K562 (cell line): Measurements from ENCODE around the gene MAST1. TPM values are rescaled to one million over a fixed set of nuclear protein-coding genes. Genes with fewer than 3 reads are reported as not detected.
A peak's percentile ranks its signal among the peaks of the same experiment; 100 is the strongest.

ENCODE experiments used
- ATAC-seq: fragments of 200-7000 bp; cut with Tn5 transposase; 3 replicates; pipeline ENCODE4 v1.9.1; 2020; ENCODE audit warnings: moderate library complexity
- BruUV-seq: library from RNA; stranded (reverse); fragments of 400-500 nt; replicated peaks from 2 replicates; lab custom pipeline; 2021; lab: Mats Ljungman, UMichigan
- CTCF ChIA-PET: fragments of 300-600 bp; formaldehyde crosslinking; extraction: SDS; loops from one replicate; lab custom pipeline; 2021; ENCODE audit warnings: low intra/inter-chr PET ratio; lab: Yijun Ruan, JAX
- POLR2A ChIA-PET: fragments of 300-600, 350-650 bp; sonication (Branson Sonifier 250); formaldehyde crosslinking; extraction: SDS; loops from one replicate; lab custom pipeline; 2021; ENCODE audit warnings: antibody characterized with exemption, inconsistent platforms; lab: Yijun Ruan, JAX
- DNase-seq, 4 experiments: peaks; one replicate each; pipeline versions ENCODE4 v3.0.0 to v3.0.0-alpha.2; 2011 to 2018; ENCODE audit warnings: low spot score in 3 of 4, mixed read lengths in 3 of 4; ENCODE audit errors: extremely low read depth in 1 of 4
- FAIRE-seq: peaks from 2 replicates; lab custom pipeline; 2011; peaks lifted over from hg19 to GRCh38; lab: Jason Lieb, UNC
- H2AFZ ChIP-seq: 2 replicates; pipeline ENCODE4 v1.6.0; 2011; ENCODE audit warnings: low read depth, low read length, control low read depth, inconsistent platforms
- H3K27ac ChIP-seq: fragments of 200-600 bp; 3 replicates; pipeline ENCODE4 v1.8.0; 2011; ENCODE audit warnings: low read depth, mild to moderate bottlenecking, control low read depth, inconsistent platforms, low read length, moderate library complexity, mixed read lengths; ENCODE audit errors: extremely low read depth
- H3K27me3 ChIP-seq, 2 experiments: fragments of 300-600 bp in 1 of 2; 2 replicates in 1 of 2; 3 replicates in 1 of 2; pipeline versions ENCODE4 v1.6.0 to v1.8.0; 2011; ENCODE audit warnings: inconsistent platforms in 2 of 2, low read length in 2 of 2, mild to moderate bottlenecking in 1 of 2, mixed read lengths in 1 of 2, moderate library complexity in 1 of 2; ENCODE audit not compliant: control insufficient read depth in 2 of 2, insufficient read depth in 2 of 2
- H3K36me3 ChIP-seq: fragments of 300-600 bp; 3 replicates; pipeline ENCODE4 v1.8.0; 2011; ENCODE audit warnings: mild to moderate bottlenecking, low read length, inconsistent platforms; ENCODE audit not compliant: control insufficient read depth, insufficient read depth
- H3K4me1 ChIP-seq, 2 experiments: fragments of 200-600 bp in 1 of 2; replicated peaks in 1 of 2; 2 replicates in 1 of 2; 3 replicates in 1 of 2; pipeline versions ENCODE4 v1.5.1 to v1.8.0; 2011; ENCODE audit warnings: inconsistent platforms in 2 of 2, low read length in 2 of 2, mild to moderate bottlenecking in 1 of 2, mixed read lengths in 1 of 2, moderate library complexity in 1 of 2; ENCODE audit not compliant: control insufficient read depth in 2 of 2, insufficient read depth in 2 of 2
- H3K4me2 ChIP-seq: 2 replicates; pipeline ENCODE4 v1.6.1; 2011; ENCODE audit warnings: low read length, control low read depth, inconsistent platforms, mixed read lengths; ENCODE audit not compliant: insufficient read depth
- H3K4me3 ChIP-seq: fragments of 200-600 bp; sonication (generic), shearing (Covaris generic); 2 replicates; pipeline ENCODE4 v1.5.1; 2016; ENCODE audit warnings: control low read depth, inconsistent platforms
- H3K79me2 ChIP-seq: fragments of 200-600 bp; 3 replicates; pipeline ENCODE4 v1.8.0; 2011; ENCODE audit warnings: low read length, inconsistent platforms; ENCODE audit not compliant: control insufficient read depth, insufficient read depth
- H3K9ac ChIP-seq, 2 experiments: 2 replicates each; pipeline versions ENCODE4 v1.6.0 to v1.6.1; 2011; ENCODE audit warnings: low read depth in 2 of 2, low read length in 2 of 2, control low read depth in 1 of 2, inconsistent platforms in 1 of 2, mild to moderate bottlenecking in 1 of 2, mixed read lengths in 1 of 2; ENCODE audit not compliant: insufficient read depth in 1 of 2
- H3K9me1 ChIP-seq: one replicate; pipeline ENCODE4 v1.6.0; 2011; ENCODE audit warnings: inconsistent platforms, mild to moderate bottlenecking, low read length, moderate library complexity; ENCODE audit not compliant: control insufficient read depth, insufficient read depth
- H3K9me3 ChIP-seq: replicated peaks from 2 replicates; pipeline ENCODE4 v1.5.1; 2011; ENCODE audit warnings: low read depth, low read length, inconsistent platforms; ENCODE audit not compliant: control insufficient read depth, insufficient read depth
- H4K20me1 ChIP-seq: replicated peaks from 2 replicates; pipeline ENCODE4 v1.6.1; 2011; ENCODE audit warnings: low read length, inconsistent platforms, mixed read lengths; ENCODE audit not compliant: control insufficient read depth, insufficient read depth
- AFF1 ChIP-seq, 2 experiments: fragments of 450-650 bp; IDR thresholded peaks; 2 replicates each; pipeline ENCODE4 v1.6.1; 2018; ENCODE audit warnings: mild to moderate bottlenecking in 2 of 2, low read depth in 1 of 2; ENCODE audit not compliant: partially characterized antibody in 2 of 2
- ARID4B ChIP-seq: sonication (generic); formaldehyde crosslinking; IDR thresholded peaks from 2 replicates; pipeline ENCODE4 v1.8.0; 2022; ENCODE audit warnings: mild to moderate bottlenecking, missing genetic modification reagents
- HDAC8 ChIP-seq: fragments of 450-650 bp; IDR thresholded peaks from 2 replicates; pipeline ENCODE4 v1.6.1; 2016; ENCODE audit warnings: mild to moderate bottlenecking, missing genetic modification characterization, moderate library complexity, missing compliant biosample characterization
- MXI1 ChIP-seq: IDR thresholded peaks from 2 replicates; pipeline ENCODE4 v1.6.1; 2011; ENCODE audit warnings: low read depth, mild to moderate bottlenecking, improper control_type of control experiment, low read length
- PPARD ChIP-seq: fragments of 250-450 bp; sonication (Bioruptor Pico); IDR thresholded peaks from 2 replicates; pipeline ENCODE4 v1.8.0; 2022; ENCODE audit warnings: inconsistent platforms, mild to moderate bottlenecking, moderate library complexity
- RBM17 ChIP-seq: fragments of 200-400 bp; formaldehyde crosslinking; IDR thresholded peaks from 2 replicates; pipeline ENCODE4 v1.6.1; 2017; ENCODE audit warnings: low read depth, mild to moderate bottlenecking, low read length, borderline replicate concordance
- SMARCB1 ChIP-seq: IDR thresholded peaks from 2 replicates; pipeline ENCODE4 v1.6.1; 2011; ENCODE audit warnings: improper control_type of control experiment, low read depth; ENCODE audit not compliant: insufficient read length
- THRAP3 ChIP-seq: fragments of 450-650 bp; IDR thresholded peaks from 2 replicates; pipeline ENCODE4 v1.6.1; 2016; ENCODE audit warnings: mild to moderate bottlenecking, inconsistent platforms, borderline replicate concordance
- ZNF121 ChIP-seq: sonication (generic); formaldehyde crosslinking; conservative IDR thresholded peaks from 2 replicates; pipeline ENCODE4 v1.8.0; 2022; ENCODE audit warnings: missing genetic modification reagents
- ZNF175 ChIP-seq: fragments of 200-800 bp; sonication (Bioruptor generic); IDR thresholded peaks from 2 replicates; pipeline ENCODE4 v1.6.1; 2016; ENCODE audit warnings: low read depth, mild to moderate bottlenecking, missing genetic modification characterization, missing compliant biosample characterization
- ZNF217 ChIP-seq: sonication (generic); formaldehyde crosslinking; IDR thresholded peaks from 2 replicates; pipeline ENCODE4 v1.8.0; 2022; ENCODE audit warnings: mild to moderate bottlenecking, missing genetic modification reagents
- ZNF589 ChIP-seq: fragments of 200-800 bp; sonication (Bioruptor generic); IDR thresholded peaks from 2 replicates; pipeline ENCODE4 v1.6.1; 2016; ENCODE audit warnings: low read depth, missing genetic modification characterization, missing compliant biosample characterization
- ZNF766 ChIP-seq: fragments of 200-800 bp; sonication (Bioruptor generic); conservative IDR thresholded peaks from 2 replicates; pipeline ENCODE4 v1.6.1; 2016; ENCODE audit warnings: missing genetic modification characterization, missing compliant biosample characterization
- WGBS: fragments of 100-300 bp; shearing (Covaris generic); methylation state at CpG from one replicate; pipeline ENCODE4 v1.1.6; 2016; ENCODE audit warnings: low coverage, mixed read lengths; ENCODE audit not compliant: insufficient coverage; ENCODE audit errors: missing lambda C conversion rate; 5-methylcytosine and 5-hydroxymethylcytosine counted together
- in situ Hi-C: fragments of 300-500 bp; cut with MboI; formaldehyde crosslinking; loops from 4 replicates; pipeline ENCODE4 v1.15.0; 2018; ENCODE audit warnings: inconsistent platforms, mixed read lengths
- intact Hi-C: fragments of 100-400 bp; cut with micrococcal nuclease; formaldehyde crosslinking; loops from 2 replicates; pipeline ENCODE4 v1.14.2; 2022
- polyA plus RNA-seq, 8 experiments: library from polyadenylated mRNA; depleted of rRNA in 4 of 8; stranded (reverse) in 5 of 8; unstranded in 3 of 8; fragments of >200 nt; fragmentation: Nextera tagmentation in 2 of 8; fragmentation: Illumina TruSeq in 1 of 8; extraction: Ambion mirVana in 2 of 8; extraction: Trizol in 1 of 8; gene quantifications; 2 replicates each; pipeline versions ENCODE4 v1.2.1 to v1.2.3, GENCODE V29; 2011 to 2014; ENCODE audit warnings: inconsistent platforms in 1 of 8, missing spikeins in 1 of 8
- total RNA-seq, 7 experiments: library from RNA; depleted of rRNA in 6 of 7; stranded (reverse); fragments of >200 nt in 6 of 7; fragmentation: Illumina TruSeq in 2 of 7; extraction: Trizol in 2 of 7; gene quantifications; 2 replicates each; pipeline versions ENCODE4 v1.2.1 to v1.2.3, GENCODE V29; 2011 to 2021; ENCODE audit warnings: low replicate concordance in 1 of 7

MAST1 gene
- total and polyA plus RNA-seq, 9 of the 15 experiments (the other 6 are each of a cell fraction or from before 2014, with no cell fraction given) = 0.48 to 10.3 (median 3.9) TPM

- H2AFZ ChIP-seq = peak overlapping the region; percentile 7; the same call in 1 of the 2 replicates
- ATAC-seq = no peak
- no peaks in the 10 kb centered on the region for H3K27me3 ChIP-seq
- POLR2A ChIA-PET = interaction anchor here (0.6 to 5.9 kb wide), 13 partner anchors 14 to 782 kb away, joined by 3 to 37 read pairs (median 4); partner anchors contain the start of genes CALR, IER2, RAD23A and STX10
- peak overlapping the region; percentile 96 for H3K27ac ChIP-seq
- peak overlapping the region; percentile 100 for H3K4me2 ChIP-seq
- peak in 1 of 4 experiments; percentile 43 for DNase-seq
- intact Hi-C loops = loop anchor here (1.0 to 5.0 kb wide), 4 partner anchors 33 to 81 kb away; partner anchors contain the start of genes CALR, DAND5, MAST1 and SYCE2
- BruUV-seq = TSS peak; percentile 71
- no peak for FAIRE-seq
- H3K9me1 ChIP-seq = no peaks in the 10 kb centered on the region
- H3K9ac ChIP-seq = peak overlapping the region; percentile 94 to 95
- in situ Hi-C loops = no loop called here
- WGBS = 2% methylated on average over 5 of the region's 5 CpGs
- H3K4me3 ChIP-seq = peak overlapping the region; percentile 70
- H3K79me2 ChIP-seq = peaks cover 73% of the 10 kb centered on the region
- H4K20me1 ChIP-seq = peaks cover 10% of the 10 kb centered on the region; the same call in 1 of the 2 replicates
- peaks cover 30% of the 10 kb centered on the region for H3K36me3 ChIP-seq
- CTCF ChIA-PET = interaction anchor here (0.8 to 1.0 kb wide), 2 partner anchors 61 to 71 kb away, joined by 3 read pairs; partner anchors contain the start of gene GADD45GIP1
- H3K4me1 ChIP-seq = peaks cover 42 to 81% of the 10 kb centered on the region in 2 experiments; a peak in 4 of 5 replicates
- H3K9me3 ChIP-seq = no peaks in the 10 kb centered on the region
- peak; percentile 15; the same call in 1 of the 2 replicates for TF ChIP-seq ARID4B (CRISPR knock-in tag)
- TF ChIP-seq MXI1 = no peak; the same call in 1 of the 2 replicates
- TF ChIP-seq PPARD (CRISPR knock-in tag) = no peak
- TF ChIP-seq AFF1 (IDR thresholded peaks at IDR 0.05; ENCODE audit: low read depth in 1 of 2, partially characterized antibody in 2 of 2) = peak in 1 of 2 experiments; percentile 43
- no peak for TF ChIP-seq RBM17
- no peak for TF ChIP-seq THRAP3
- peak; percentile 56; the same call in 1 of the 2 replicates for TF ChIP-seq ZNF589 (CRISPR knock-in tag)
- no peak for TF ChIP-seq HDAC8
- no peak for TF ChIP-seq ZNF217 (CRISPR knock-in tag)
- peak; percentile 78 for TF ChIP-seq ZNF121 (CRISPR knock-in tag)
- TF ChIP-seq ZNF175 (CRISPR knock-in tag) = 0 out of 2 replicates have a peak, but pooled peaks have one; percentile 0
- peak; percentile 44 for TF ChIP-seq SMARCB1
- no peak; the same call in 1 of the 2 replicates for TF ChIP-seq ZNF766
Observed at GRCh38 chr19:12886651-12886968, 48.3 kb downstream of the MAST1 start.
